ENCODE data around the gene CDH4.

The CDH4 gene

GRCh38 chr20:61929971-61930666 lies 678.1 kb downstream of the CDH4 start:
- TF ChIP-seq EZH2 (IDR thresholded peaks at IDR 0.05; ENCODE audit: borderline replicate concordance, low read depth, low read length, severe bottlenecking) (no peak), CTCF (IDR thresholded peaks at IDR 0.05; ENCODE audit: borderline replicate concordance, extremely low read depth, low read length, poor library complexity, severe bottlenecking) (no peak)
- Histone ChIP-seq H2AFZ (ENCODE audit: low read depth, low read length) (no peak overlapping the region), H4K20me1 (ENCODE audit: insufficient read depth, low read length) (peaks cover 11% of the 10 kb centered on the region; the same call in 1 of the 2 replicates), H3K79me2 (ENCODE audit: insufficient read depth, low read length) (no peaks in the 10 kb centered on the region), H3K4me2 (ENCODE audit: insufficient read depth, low read length) (no peak overlapping the region), H3K9me3 (ENCODE audit: insufficient read depth, low read length, severe bottlenecking) (no peaks in the 10 kb centered on the region), H3K36me3 (ENCODE audit: insufficient read depth, low read length) (no peaks in the 10 kb centered on the region), H3K27ac (ENCODE audit: low read length) (no peak overlapping the region), H3K4me3 (ENCODE audit: low read depth in 1 of 2, low read length in 2 of 2) (no peak overlapping the region), H3K4me1 (ENCODE audit: insufficient read depth, low read length) (no peaks in the 10 kb centered on the region), H3K9ac (ENCODE audit: low read depth, low read length) (no peak overlapping the region), H3K27me3 (ENCODE audit: insufficient read depth, low read length, poor library complexity) (no peaks in the 10 kb centered on the region)
- DNase-seq (no peak), ATAC-seq (ENCODE audit: insufficient read depth, low read depth) (no peak)

- H4K20me1 ChIP-seq (ENCODE audit: insufficient read depth, low read length) = peaks cover 11% of the 10 kb centered on the region; the same call in 1 of the 2 replicates
- H3K9me3 ChIP-seq (ENCODE audit: insufficient read depth, low read length, severe bottlenecking) = no peaks in the 10 kb centered on the region
- H3K4me1 ChIP-seq (ENCODE audit: insufficient read depth, low read length) = no peaks in the 10 kb centered on the region
- H3K27ac ChIP-seq (ENCODE audit: low read length) = no peak overlapping the region
- DNase-seq (no peak), ATAC-seq (ENCODE audit: insufficient read depth, low read depth) (no peak)
- TF ChIP-seq EZH2 (IDR thresholded peaks at IDR 0.05; ENCODE audit: borderline replicate concordance, low read depth, low read length, severe bottlenecking) = no peak
- TF ChIP-seq CTCF (IDR thresholded peaks at IDR 0.05; ENCODE audit: borderline replicate concordance, extremely low read depth, low read length, poor library complexity, severe bottlenecking) = no peak
- H3K36me3 ChIP-seq (ENCODE audit: insufficient read depth, low read length) = no peaks in the 10 kb centered on the region
- H3K4me2 ChIP-seq (ENCODE audit: insufficient read depth, low read length) = no peak overlapping the region
- H3K27me3 ChIP-seq (ENCODE audit: insufficient read depth, low read length, poor library complexity) = no peaks in the 10 kb centered on the region
- H3K9ac ChIP-seq (ENCODE audit: low read depth, low read length) = no peak overlapping the region
- no peak overlapping the region for H2AFZ ChIP-seq (ENCODE audit: low read depth, low read length)
- no peaks in the 10 kb centered on the region for H3K79me2 ChIP-seq (ENCODE audit: insufficient read depth, low read length)
- no peak overlapping the region for H3K4me3 ChIP-seq (ENCODE audit: low read depth in 1 of 2, low read length in 2 of 2)
These were observed 678.9 kb downstream of the CDH4 start for GRCh38 chr20:61930776-61931475.

GRCh38 chr20:61931476-61932198 lies 679.6 kb downstream of the CDH4 start:
- H3K79me2 ChIP-seq (ENCODE audit: insufficient read depth, low read length) = no peaks in the 10 kb centered on the region
- ATAC-seq (ENCODE audit: insufficient read depth, low read depth) = no peak
- H2AFZ ChIP-seq (ENCODE audit: low read depth, low read length) = no peak overlapping the region
- H3K4me3 ChIP-seq (ENCODE audit: low read depth in 1 of 2, low read length in 2 of 2) = no peak overlapping the region
- no peaks in the 10 kb centered on the region for H3K27me3 ChIP-seq (ENCODE audit: insufficient read depth, low read length, poor library complexity)
- no peaks in the 10 kb centered on the region for H3K9me3 ChIP-seq (ENCODE audit: insufficient read depth, low read length, severe bottlenecking)
- no peak overlapping the region for H3K27ac ChIP-seq (ENCODE audit: low read length)
- no peak overlapping the region for H3K4me2 ChIP-seq (ENCODE audit: insufficient read depth, low read length)
- H4K20me1 ChIP-seq (ENCODE audit: insufficient read depth, low read length) = peaks cover 15% of the 10 kb centered on the region; the same call in 1 of the 2 replicates
- H3K4me1 ChIP-seq (ENCODE audit: insufficient read depth, low read length) = no peaks in the 10 kb centered on the region
- TF ChIP-seq CTCF (IDR thresholded peaks at IDR 0.05; ENCODE audit: borderline replicate concordance, extremely low read depth, low read length, poor library complexity, severe bottlenecking) = no peak
- TF ChIP-seq EZH2 (IDR thresholded peaks at IDR 0.05; ENCODE audit: borderline replicate concordance, low read depth, low read length, severe bottlenecking) = no peak
- no peaks in the 10 kb centered on the region for H3K36me3 ChIP-seq (ENCODE audit: insufficient read depth, low read length)
- no peak for DNase-seq
- H3K9ac ChIP-seq (ENCODE audit: low read depth, low read length) = no peak overlapping the region
